ENCODE measurements around the gene MTMR3. TPM values are rescaled to one million over a fixed set of nuclear protein-coding genes. Genes with fewer than 3 reads are reported as not detected.

MTMR3 gene
- total RNA-seq, 1 experiment from 2014 or later, result 12.1 TPM

DNA sequence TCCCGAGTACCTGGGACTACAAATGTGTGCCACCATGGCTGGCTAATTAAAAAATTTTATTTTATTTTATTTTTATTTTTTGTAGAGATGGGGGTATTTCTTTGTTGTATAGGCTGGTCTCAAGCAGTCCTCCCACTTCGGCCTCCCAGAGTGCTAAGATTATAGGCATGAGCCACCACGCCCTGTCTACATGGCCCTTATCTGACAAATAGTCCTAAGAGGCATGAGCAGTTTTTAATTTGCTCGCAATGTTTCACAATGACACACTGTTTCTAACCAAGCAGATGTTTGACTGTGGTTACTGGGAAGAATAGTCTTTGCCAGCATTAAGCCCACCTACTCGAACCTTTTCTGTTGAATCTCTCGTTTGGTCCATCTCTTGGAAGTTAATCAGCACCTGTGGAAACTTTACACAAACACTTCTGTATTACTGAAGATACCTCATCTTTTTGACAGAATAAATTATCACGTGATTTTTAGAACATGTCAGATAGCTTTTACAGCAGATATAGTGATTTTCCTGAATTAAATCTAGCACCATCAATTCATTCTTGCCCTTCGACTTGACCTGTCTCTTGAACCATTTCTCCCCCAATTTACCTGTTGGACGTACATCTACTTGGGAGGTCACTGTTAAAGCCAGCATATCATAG is 71.4 kb downstream of the MTMR3 start:
- no peak for DNase-seq
- no peaks in the 10 kb centered on the region for H3K9me2 ChIP-seq (replicated peaks; ENCODE audit: low read length)
- TF ChIP-seq EZH2 (IDR thresholded peaks at IDR 0.05; ENCODE audit: low read length, unreplicated experiment), result no peak
- TF ChIP-seq, protein P1, sequence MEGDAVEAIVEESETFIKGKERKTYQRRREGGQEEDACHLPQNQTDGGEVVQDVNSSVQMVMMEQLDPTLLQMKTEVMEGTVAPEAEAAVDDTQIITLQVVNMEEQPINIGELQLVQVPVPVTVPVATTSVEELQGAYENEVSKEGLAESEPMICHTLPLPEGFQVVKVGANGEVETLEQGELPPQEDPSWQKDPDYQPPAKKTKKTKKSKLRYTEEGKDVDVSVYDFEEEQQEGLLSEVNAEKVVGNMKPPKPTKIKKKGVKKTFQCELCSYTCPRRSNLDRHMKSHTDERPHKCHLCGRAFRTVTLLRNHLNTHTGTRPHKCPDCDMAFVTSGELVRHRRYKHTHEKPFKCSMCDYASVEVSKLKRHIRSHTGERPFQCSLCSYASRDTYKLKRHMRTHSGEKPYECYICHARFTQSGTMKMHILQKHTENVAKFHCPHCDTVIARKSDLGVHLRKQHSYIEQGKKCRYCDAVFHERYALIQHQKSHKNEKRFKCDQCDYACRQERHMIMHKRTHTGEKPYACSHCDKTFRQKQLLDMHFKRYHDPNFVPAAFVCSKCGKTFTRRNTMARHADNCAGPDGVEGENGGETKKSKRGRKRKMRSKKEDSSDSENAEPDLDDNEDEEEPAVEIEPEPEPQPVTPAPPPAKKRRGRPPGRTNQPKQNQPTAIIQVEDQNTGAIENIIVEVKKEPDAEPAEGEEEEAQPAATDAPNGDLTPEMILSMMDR (conservative IDR thresholded peaks at IDR 0.05; ENCODE audit: low read depth, low read length), result no peak
- no peak overlapping the region for H3K4me3 ChIP-seq (ENCODE audit: low read length)
- no peaks in the 10 kb centered on the region for H4K20me1 ChIP-seq (ENCODE audit: low read length)
- peaks cover 65% of the 10 kb centered on the region for H3K79me2 ChIP-seq (ENCODE audit: low read length)
- ChIA-PET POLR2A (ENCODE audit: unreplicated experiment) (no interaction called here), CTCF (no interaction called here)
- no peaks in the 10 kb centered on the region for H3F3A ChIP-seq (ENCODE audit: low read length, unreplicated experiment)
- H3K4me2 ChIP-seq (ENCODE audit: low read length), result no peak overlapping the region
- ATAC-seq, result no peak
- intact Hi-C loops (cut with micrococcal nuclease), result no loop called here
- no TSS peak for BruUV-seq (replicated peaks)
- H3K27me3 ChIP-seq (ENCODE audit: low read length), result no peaks in the 10 kb centered on the region
- H3K27ac ChIP-seq (ENCODE audit: low read length), result no peak overlapping the region
- H3K36me3 ChIP-seq (ENCODE audit: low read depth, low read length), result no peaks in the 10 kb centered on the region
- no peak overlapping the region for H2AFZ ChIP-seq (ENCODE audit: low read length)
- no peaks in the 10 kb centered on the region for H3K9me3 ChIP-seq (ENCODE audit: low read length)
- H3K4me1 ChIP-seq (ENCODE audit: insufficient read depth, low read length), result peaks cover 10% of the 10 kb centered on the region
- no peak overlapping the region for H3K9ac ChIP-seq (ENCODE audit: low read length)

- H3K79me2 ChIP-seq (ENCODE audit: low read length), result peaks cover 45% of the 10 kb centered on the region
- no peak for TF ChIP-seq EZH2phosphoT487 (IDR thresholded peaks at IDR 0.05; ENCODE audit: borderline replicate concordance, low read length)
- TF ChIP-seq EZH2 (IDR thresholded peaks at IDR 0.05; ENCODE audit: low read length, unreplicated experiment), result no peak
- TF ChIP-seq, protein P1 (conservative IDR thresholded peaks at IDR 0.05; ENCODE audit: low read depth, low read length), result no peak
- no peaks in the 10 kb centered on the region for H3K9me3 ChIP-seq (ENCODE audit: low read length)
- no peak overlapping the region for H3K27ac ChIP-seq (ENCODE audit: low read length)
- no peak overlapping the region for H2AFZ ChIP-seq (ENCODE audit: low read length)
- H3K9me2 ChIP-seq (replicated peaks; ENCODE audit: low read length), result no peaks in the 10 kb centered on the region
- H3K4me3 ChIP-seq (ENCODE audit: low read length), result no peak overlapping the region
- ATAC-seq (no peak), DNase-seq (no peak)
- no peak overlapping the region for H3K4me2 ChIP-seq (ENCODE audit: low read length)
- POLR2A ChIA-PET (ENCODE audit: unreplicated experiment), result no interaction called here
- no peak overlapping the region for H3K9ac ChIP-seq (ENCODE audit: low read length)
- intact Hi-C loops (cut with micrococcal nuclease), result no loop called here
- no peaks in the 10 kb centered on the region for H3K27me3 ChIP-seq (ENCODE audit: low read length)
- H3F3A ChIP-seq (ENCODE audit: low read length, unreplicated experiment), result no peaks in the 10 kb centered on the region
- H4K20me1 ChIP-seq (ENCODE audit: low read length), result no peaks in the 10 kb centered on the region
- no TSS peak for BruUV-seq (replicated peaks)
- no peaks in the 10 kb centered on the region for H3K36me3 ChIP-seq (ENCODE audit: low read depth, low read length)
- CTCF ChIA-PET, result no interaction called here
- peaks cover 10% of the 10 kb centered on the region for H3K4me1 ChIP-seq (ENCODE audit: insufficient read depth, low read length)
Observed at GRCh38 chr22:29956680-29957079, 73.7 kb downstream of the MTMR3 start.

DNA sequence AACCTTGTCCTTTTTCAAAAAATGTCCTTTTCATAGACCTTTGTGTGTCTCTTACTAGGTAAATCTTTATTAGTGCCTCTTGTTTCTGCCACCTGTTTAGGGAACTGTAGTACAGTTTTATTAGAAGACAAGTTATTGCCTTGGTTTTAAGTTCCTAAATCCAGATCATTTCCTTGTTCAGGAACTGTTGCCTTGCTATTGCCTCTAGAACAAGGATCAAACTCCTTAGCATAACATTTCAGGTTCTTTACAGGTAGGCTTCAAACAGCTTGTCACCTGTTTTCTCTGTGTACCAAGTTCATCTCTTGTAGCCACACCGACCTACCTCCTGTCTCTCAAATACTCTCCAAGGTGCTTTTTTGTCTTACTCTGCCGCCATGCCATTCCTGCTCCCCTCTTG is 75.2 kb downstream of the MTMR3 start:
- no peaks in the 10 kb centered on the region for H3K27me3 ChIP-seq (ENCODE audit: low read length)
- H4K20me1 ChIP-seq (ENCODE audit: low read length), result no peaks in the 10 kb centered on the region
- DNase-seq (no peak), ATAC-seq (no peak)
- no peaks in the 10 kb centered on the region for H3K36me3 ChIP-seq (ENCODE audit: low read depth, low read length)
- intact Hi-C loops (cut with micrococcal nuclease), result no loop called here
- ChIA-PET POLR2A (ENCODE audit: unreplicated experiment) (no interaction called here), CTCF (no interaction called here)
- peaks cover 10% of the 10 kb centered on the region for H3K4me1 ChIP-seq (ENCODE audit: insufficient read depth, low read length)
- no peak overlapping the region for H3K4me2 ChIP-seq (ENCODE audit: low read length)
- H3K79me2 ChIP-seq (ENCODE audit: low read length), result peaks cover 31% of the 10 kb centered on the region
- no peak for TF ChIP-seq EZH2 (IDR thresholded peaks at IDR 0.05; ENCODE audit: low read length, unreplicated experiment)
- no peak for TF ChIP-seq EZH2phosphoT487 (IDR thresholded peaks at IDR 0.05; ENCODE audit: borderline replicate concordance, low read length)
- TF ChIP-seq, protein P1 (conservative IDR thresholded peaks at IDR 0.05; ENCODE audit: low read depth, low read length), result no peak
- H2AFZ ChIP-seq (ENCODE audit: low read length), result no peak overlapping the region
- H3K9ac ChIP-seq (ENCODE audit: low read length), result no peak overlapping the region
- no peaks in the 10 kb centered on the region for H3F3A ChIP-seq (ENCODE audit: low read length, unreplicated experiment)
- no peak overlapping the region for H3K4me3 ChIP-seq (ENCODE audit: low read length)
- BruUV-seq (replicated peaks), result no TSS peak
- no peaks in the 10 kb centered on the region for H3K9me2 ChIP-seq (replicated peaks; ENCODE audit: low read length)
- no peak overlapping the region for H3K27ac ChIP-seq (ENCODE audit: low read length)
- H3K9me3 ChIP-seq (ENCODE audit: low read length), result no peaks in the 10 kb centered on the region

Data from PC-3 (cell line).